GM23338 (cell line): ENCODE data around the gene C6orf47.

Experiments used
- CREB1 ChIP-seq: fragments of 250-450 bp; sonication (Bioruptor Pico); IDR thresholded peaks from 2 replicates; pipeline ENCODE4 v1.5.0; 2020; ENCODE audit warnings: low read depth, mild to moderate bottlenecking, moderate library complexity
- CTCF ChIP-seq, 2 experiments: fragments of 200-600 bp in 1 of 2; sonication (generic) in 1 of 2; conservative IDR thresholded peaks; 2 replicates each; pipeline versions ENCODE4 v1.5.1 to v1.6.1; 2016 to 2017; ENCODE audit warnings: antibody characterized with exemption in 2 of 2, low read depth in 2 of 2, mild to moderate bottlenecking in 2 of 2, moderate library complexity in 1 of 2
- ETS1 ChIP-seq: IDR thresholded peaks from 2 replicates; pipeline ENCODE4 v1.6.1; 2016; ENCODE audit warnings: antibody characterized with exemption
- EZH2 ChIP-seq: fragments of 200-600 bp; sonication (generic); IDR thresholded peaks from one replicate; pipeline ENCODE4 v1.8.0; 2017; ENCODE audit warnings: antibody characterized with exemption, mild to moderate bottlenecking, low read depth; ENCODE audit not compliant: unreplicated experiment
- EZH2phosphoT487 ChIP-seq: fragments of 200-600 bp; sonication (generic); IDR thresholded peaks from one replicate; pipeline ENCODE4 v1.8.1; 2018; ENCODE audit warnings: antibody characterized with exemption; ENCODE audit not compliant: unreplicated experiment
- JUNB ChIP-seq: IDR thresholded peaks from one replicate; pipeline ENCODE4 v1.6.1; 2016; ENCODE audit warnings: antibody characterized with exemption; ENCODE audit not compliant: unreplicated experiment
- NANOG ChIP-seq: IDR thresholded peaks from 2 replicates; pipeline ENCODE4 v1.6.1; 2016; ENCODE audit warnings: antibody characterized with exemption, borderline replicate concordance
- POLR2AphosphoS5 ChIP-seq: IDR thresholded peaks from 2 replicates; pipeline ENCODE4 v1.6.1; 2016; ENCODE audit warnings: antibody characterized with exemption, low read depth
- REST ChIP-seq: IDR thresholded peaks from one replicate; pipeline ENCODE4 v1.6.1; 2018; ENCODE audit warnings: antibody characterized with exemption; ENCODE audit not compliant: unreplicated experiment
- STAT1 ChIP-seq: IDR thresholded peaks from one replicate; pipeline ENCODE4 v1.6.1; 2016; ENCODE audit warnings: antibody characterized with exemption; ENCODE audit not compliant: unreplicated experiment
- ZNF114 ChIP-seq: fragments of 250-450 bp; sonication (Bioruptor Pico); IDR thresholded peaks from 2 replicates; pipeline ENCODE4 v1.5.0; 2020; ENCODE audit warnings: mild to moderate bottlenecking, moderate library complexity
- ZNF331 ChIP-seq: fragments of 250-450 bp; sonication (Bioruptor Pico); IDR thresholded peaks from 2 replicates; pipeline ENCODE4 v1.5.0; 2020; ENCODE audit warnings: low read depth, mild to moderate bottlenecking, moderate library complexity

GRCh38 chr6:31676904-31677303 lies 16.3 kb upstream of the C6orf47 start:
- TF ChIP-seq CTCF (conservative IDR thresholded peaks at IDR 0.05; ENCODE audit: low read depth in 2 of 2): no peak
- TF ChIP-seq EZH2: no peak
- TF ChIP-seq EZH2phosphoT487: no peak
- TF ChIP-seq POLR2AphosphoS5: no peak
- no peak for TF ChIP-seq ETS1
- TF ChIP-seq REST: no peak
- TF ChIP-seq ZNF114: no peak
- TF ChIP-seq CREB1 (CRISPR knock-in tag): no peak
- no peak for TF ChIP-seq NANOG
- TF ChIP-seq ZNF331 (CRISPR knock-in tag): no peak
- no peak for TF ChIP-seq JUNB
- TF ChIP-seq STAT1: no peak
